Measurements from ENCODE around the gene CCL1.

Gene CCL1

GRCh38 chr17:34374457-34374856 is 11.4 kb upstream of the CCL1 start:
- peaks cover 39% of the 10 kb centered on the region for H3K27me3 ChIP-seq (ENCODE audit: insufficient read depth, low read depth, severe bottlenecking)

GRCh38 chr17:34371405-34372100 is 8.5 kb upstream of the CCL1 start:
- DNase-seq: no peak
- Histone ChIP-seq H3K36me3 (no peaks in the 10 kb centered on the region), H3K4me3 (ENCODE audit: low read depth, low read length) (no peak overlapping the region), H3K27ac (no peak overlapping the region), H3K9me3 (ENCODE audit: severe bottlenecking) (no peaks in the 10 kb centered on the region), H3K27me3 (ENCODE audit: insufficient read depth, low read depth, severe bottlenecking) (peaks cover 60% of the 10 kb centered on the region)
- no peak for TF ChIP-seq CTCF (IDR thresholded peaks at IDR 0.05; ENCODE audit: low read depth, low read length)

More at GRCh38 chr17:34374457-34374856, 11.4 kb upstream of the CCL1 start:
- TF ChIP-seq CTCF (IDR thresholded peaks at IDR 0.05; ENCODE audit: low read depth, low read length): no peak
- DNase-seq: no peak
- Histone ChIP-seq H3K4me3 (ENCODE audit: low read depth, low read length) (no peak overlapping the region), H3K36me3 (no peaks in the 10 kb centered on the region), H3K9me3 (ENCODE audit: severe bottlenecking) (no peaks in the 10 kb centered on the region), H3K27ac (no peak overlapping the region)

- Histone ChIP-seq H3K4me3 (ENCODE audit: low read depth, low read length) (no peak overlapping the region), H3K9me3 (ENCODE audit: severe bottlenecking) (no peaks in the 10 kb centered on the region), H3K27me3 (ENCODE audit: insufficient read depth, low read depth, severe bottlenecking) (peaks cover 64% of the 10 kb centered on the region), H3K27ac (no peak overlapping the region), H3K36me3 (no peaks in the 10 kb centered on the region)
- TF ChIP-seq CTCF (IDR thresholded peaks at IDR 0.05; ENCODE audit: low read depth, low read length): no peak
- DNase-seq: no peak
Observed at GRCh38 chr17:34370997-34371395, 8.0 kb upstream of the CCL1 start.

GRCh38 chr17:34370376-34370996 is 7.5 kb upstream of the CCL1 start:
- Histone ChIP-seq H3K4me3 (ENCODE audit: low read depth, low read length) (no peak overlapping the region), H3K36me3 (no peaks in the 10 kb centered on the region), H3K9me3 (ENCODE audit: severe bottlenecking) (no peaks in the 10 kb centered on the region), H3K27ac (no peak overlapping the region), H3K27me3 (ENCODE audit: insufficient read depth, low read depth, severe bottlenecking) (peaks cover 63% of the 10 kb centered on the region)
- DNase-seq: no peak
- TF ChIP-seq CTCF (IDR thresholded peaks at IDR 0.05; ENCODE audit: low read depth, low read length): no peak

DNA sequence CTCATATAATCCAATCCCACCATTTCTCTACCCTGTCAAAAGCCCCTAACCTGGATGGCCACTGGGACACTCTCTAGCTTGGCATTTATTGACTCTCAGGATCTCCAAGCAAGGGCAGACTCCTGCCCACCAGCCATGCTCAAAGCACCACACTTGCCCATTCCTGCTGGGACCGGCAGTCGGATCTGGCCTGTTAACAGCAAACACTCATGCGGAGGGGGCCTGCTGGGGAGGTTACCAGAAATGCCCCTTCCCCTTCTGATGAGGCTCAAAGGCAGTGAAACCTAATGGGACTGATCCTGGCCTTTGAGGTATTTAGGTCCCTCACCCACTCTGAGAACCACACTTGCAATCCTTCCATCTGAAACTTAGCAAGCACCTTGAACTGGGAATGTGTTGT is 6.5 kb upstream of the CCL1 start:
- TF ChIP-seq CTCF (IDR thresholded peaks at IDR 0.05; ENCODE audit: low read depth, low read length): no peak
- no peaks in the 10 kb centered on the region for H3K9me3 ChIP-seq (ENCODE audit: severe bottlenecking)
- DNase-seq: no peak
- H3K27ac ChIP-seq: no peak overlapping the region
- H3K27me3 ChIP-seq (ENCODE audit: insufficient read depth, low read depth, severe bottlenecking): peaks cover 71% of the 10 kb centered on the region
- no peaks in the 10 kb centered on the region for H3K36me3 ChIP-seq
- no peak overlapping the region for H3K4me3 ChIP-seq (ENCODE audit: low read depth, low read length)
